ENCODE results near the gene RAI1. TPM values are rescaled to one million over a fixed set of nuclear protein-coding genes. Genes with fewer than 3 reads are reported as not detected.

Gene RAI1
- total RNA-seq, 4 donors from 2014 or later = 19.4 to 38.2 (median 35.3) TPM

DNA sequence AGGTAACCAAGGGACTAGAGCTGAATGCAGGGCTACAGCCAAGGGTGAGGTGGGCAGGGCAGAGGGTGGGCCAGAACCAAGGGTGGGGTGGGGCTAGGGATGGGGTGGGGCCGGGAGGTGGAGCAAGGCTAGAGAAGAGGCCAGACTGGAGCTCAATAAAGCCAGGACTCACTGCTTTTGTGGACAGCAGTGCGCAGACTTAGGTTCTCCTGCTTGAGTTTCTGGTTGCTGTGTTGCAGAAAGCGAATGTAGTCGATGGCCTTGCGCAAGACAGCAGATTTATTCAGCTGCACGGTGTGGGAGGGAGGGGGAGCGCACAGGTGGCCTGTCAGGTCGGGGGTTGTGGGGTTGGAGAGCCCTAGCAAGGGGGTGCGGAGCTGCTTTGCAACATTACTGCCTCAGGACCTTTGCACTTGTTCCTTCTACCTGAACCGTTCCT is 136.8 kb downstream of the RAI1 start:
- H3K4me3 ChIP-seq (ENCODE audit: low read depth, poor library complexity, severe bottlenecking) = no peak overlapping the region
- no peak for TF ChIP-seq POLR2A (IDR thresholded peaks at IDR 0.05)
- TF ChIP-seq, protein P1, sequence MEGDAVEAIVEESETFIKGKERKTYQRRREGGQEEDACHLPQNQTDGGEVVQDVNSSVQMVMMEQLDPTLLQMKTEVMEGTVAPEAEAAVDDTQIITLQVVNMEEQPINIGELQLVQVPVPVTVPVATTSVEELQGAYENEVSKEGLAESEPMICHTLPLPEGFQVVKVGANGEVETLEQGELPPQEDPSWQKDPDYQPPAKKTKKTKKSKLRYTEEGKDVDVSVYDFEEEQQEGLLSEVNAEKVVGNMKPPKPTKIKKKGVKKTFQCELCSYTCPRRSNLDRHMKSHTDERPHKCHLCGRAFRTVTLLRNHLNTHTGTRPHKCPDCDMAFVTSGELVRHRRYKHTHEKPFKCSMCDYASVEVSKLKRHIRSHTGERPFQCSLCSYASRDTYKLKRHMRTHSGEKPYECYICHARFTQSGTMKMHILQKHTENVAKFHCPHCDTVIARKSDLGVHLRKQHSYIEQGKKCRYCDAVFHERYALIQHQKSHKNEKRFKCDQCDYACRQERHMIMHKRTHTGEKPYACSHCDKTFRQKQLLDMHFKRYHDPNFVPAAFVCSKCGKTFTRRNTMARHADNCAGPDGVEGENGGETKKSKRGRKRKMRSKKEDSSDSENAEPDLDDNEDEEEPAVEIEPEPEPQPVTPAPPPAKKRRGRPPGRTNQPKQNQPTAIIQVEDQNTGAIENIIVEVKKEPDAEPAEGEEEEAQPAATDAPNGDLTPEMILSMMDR (IDR thresholded peaks at IDR 0.05) = no peak
- WGBS, 2 donors = 67 to 69% methylated on average over 10 of the region's 10 CpGs
- intact Hi-C loops (cut with DNase I; ENCODE audit: low total_unique reads) = no loop called here
- no peak for DNase-seq (ENCODE audit: low spot score in 2 of 2)

DNA sequence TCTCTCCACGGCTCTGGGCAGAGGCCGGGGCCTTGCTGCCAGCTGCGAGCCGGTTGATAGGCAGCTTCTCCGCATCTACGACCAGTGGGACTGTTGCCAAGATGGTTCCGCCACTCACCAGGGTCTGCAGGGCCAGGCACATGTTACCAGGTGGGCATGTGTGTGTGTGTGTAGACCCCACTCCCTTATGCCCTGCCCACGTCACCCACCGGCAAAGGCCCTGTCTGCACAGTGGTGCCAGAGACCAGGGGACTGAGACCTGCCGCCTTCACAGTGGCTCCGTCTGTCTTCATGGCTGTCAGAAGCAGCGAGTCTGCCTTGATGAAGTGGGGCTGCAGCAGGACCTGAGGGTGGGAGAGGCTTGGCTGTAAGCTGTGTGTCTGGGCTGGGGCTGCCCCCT is 137.9 kb downstream of the RAI1 start:
- intact Hi-C loops (cut with DNase I; ENCODE audit: low total_unique reads) = no loop called here
- DNase-seq (ENCODE audit: low spot score in 2 of 2) = no peak
- TF ChIP-seq, protein P1 (IDR thresholded peaks at IDR 0.05) = no peak
- no peak for TF ChIP-seq POLR2A (IDR thresholded peaks at IDR 0.05)
- no peak overlapping the region for H3K4me3 ChIP-seq (ENCODE audit: low read depth, poor library complexity, severe bottlenecking)
- 88 to 90% methylated on average over 8 to 9 of the region's 12 CpGs for WGBS, 2 donors

DNA sequence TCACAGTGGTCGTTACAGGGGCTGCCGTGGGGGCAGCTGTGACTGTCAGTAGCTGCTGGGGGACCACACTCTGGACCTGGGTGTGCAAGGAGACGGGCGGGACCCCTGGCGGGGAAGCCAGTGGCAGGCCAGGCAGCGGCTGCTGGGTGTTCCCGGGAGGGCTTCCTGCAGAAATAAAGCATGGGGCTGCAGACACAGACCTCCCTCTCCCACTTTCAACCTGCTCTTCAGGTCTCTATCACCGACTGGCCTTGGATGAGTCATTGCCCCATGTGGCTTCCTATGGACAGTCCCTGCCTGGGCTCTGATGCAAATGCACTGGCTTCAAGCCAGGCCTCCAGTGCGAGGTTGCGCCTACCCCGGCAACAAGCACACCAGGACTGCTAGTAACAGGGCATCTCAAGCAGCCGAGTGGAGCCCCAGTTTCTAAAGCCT is 138.3 kb downstream of the RAI1 start:
- WGBS, 2 donors = 54 to 59% methylated on average over 8 to 10 of the region's 12 CpGs
- intact Hi-C loops (cut with DNase I; ENCODE audit: low total_unique reads) = no loop called here
- TF ChIP-seq, protein P1 (IDR thresholded peaks at IDR 0.05) = no peak
- TF ChIP-seq POLR2A (IDR thresholded peaks at IDR 0.05) = no peak
- no peak overlapping the region for H3K4me3 ChIP-seq (ENCODE audit: low read depth, poor library complexity, severe bottlenecking)
- peak in 1 of 2 donors; percentile 94 for DNase-seq (ENCODE audit: low spot score in 2 of 2)

DNA sequence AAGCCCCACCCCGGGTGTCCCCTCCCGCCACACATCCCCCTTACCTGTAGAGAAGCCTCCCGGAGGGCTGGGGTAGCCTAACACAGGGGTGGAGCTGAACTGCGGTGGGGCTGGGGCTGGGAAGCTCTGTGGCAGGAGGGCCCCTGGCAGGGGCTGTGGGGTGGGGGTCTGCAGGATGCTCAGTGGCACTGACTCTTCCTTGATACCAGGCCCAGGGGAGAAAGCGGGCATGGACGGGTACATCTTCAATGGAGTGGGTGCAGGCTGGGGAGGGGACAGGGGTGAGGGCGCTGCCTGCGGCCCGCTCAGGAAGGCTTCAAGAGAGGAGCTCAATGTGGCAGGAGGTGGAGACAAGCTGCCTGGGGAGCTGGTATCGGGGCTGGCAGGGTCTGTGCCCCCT is 138.8 kb downstream of the RAI1 start:
- H3K4me3 ChIP-seq (ENCODE audit: low read depth, poor library complexity, severe bottlenecking) = no peak overlapping the region
- TF ChIP-seq, protein P1 (IDR thresholded peaks at IDR 0.05) = no peak
- TF ChIP-seq POLR2A (IDR thresholded peaks at IDR 0.05) = no peak
- intact Hi-C loops (cut with DNase I; ENCODE audit: low total_unique reads) = no loop called here
- no peak for DNase-seq (ENCODE audit: low spot score in 2 of 2)
- WGBS, 2 donors = 84% methylated on average over 9 to 10 of the region's 10 CpGs

DNA sequence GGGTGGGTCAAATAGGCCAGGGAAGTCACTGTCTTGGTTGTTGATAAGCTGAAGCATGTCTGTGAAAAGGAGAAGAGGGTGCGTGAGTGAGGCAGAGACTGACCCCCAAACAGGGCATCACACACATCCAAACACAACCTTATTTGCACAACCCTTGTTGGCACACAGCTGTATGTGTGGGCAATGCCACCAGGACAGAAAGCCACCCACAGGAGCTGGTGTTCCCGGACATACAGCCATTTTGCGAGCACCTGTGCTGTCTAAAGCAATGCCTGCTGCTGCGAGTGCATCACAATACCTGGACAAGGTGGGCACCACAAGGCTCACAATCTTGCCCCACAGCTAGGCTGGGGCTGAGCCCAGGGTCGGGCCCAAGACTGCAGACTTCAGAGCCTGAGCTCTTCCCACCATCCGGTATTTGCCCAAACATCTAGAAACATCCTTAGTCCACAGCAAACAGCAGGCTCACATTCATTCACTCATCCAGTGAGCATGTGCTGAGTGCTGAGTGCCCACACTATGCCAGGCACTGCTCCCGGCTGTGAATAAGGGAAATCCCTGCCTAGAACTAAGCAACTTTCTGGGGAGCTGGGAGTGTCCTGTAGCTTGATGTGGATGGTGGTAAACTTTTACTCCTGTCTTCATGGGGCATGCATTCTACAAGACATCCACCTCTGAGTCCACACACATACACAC is 139.4 kb downstream of the RAI1 start:
- no peak overlapping the region for H3K4me3 ChIP-seq (ENCODE audit: low read depth, poor library complexity, severe bottlenecking)
- intact Hi-C loops (cut with DNase I; ENCODE audit: low total_unique reads) = no loop called here
- DNase-seq (ENCODE audit: low spot score in 2 of 2) = no peak
- TF ChIP-seq POLR2A (IDR thresholded peaks at IDR 0.05) = no peak
- TF ChIP-seq, protein P1 (IDR thresholded peaks at IDR 0.05) = no peak
- WGBS, 2 donors = 82 to 88% methylated on average over 7 of the region's 7 CpGs

DNA sequence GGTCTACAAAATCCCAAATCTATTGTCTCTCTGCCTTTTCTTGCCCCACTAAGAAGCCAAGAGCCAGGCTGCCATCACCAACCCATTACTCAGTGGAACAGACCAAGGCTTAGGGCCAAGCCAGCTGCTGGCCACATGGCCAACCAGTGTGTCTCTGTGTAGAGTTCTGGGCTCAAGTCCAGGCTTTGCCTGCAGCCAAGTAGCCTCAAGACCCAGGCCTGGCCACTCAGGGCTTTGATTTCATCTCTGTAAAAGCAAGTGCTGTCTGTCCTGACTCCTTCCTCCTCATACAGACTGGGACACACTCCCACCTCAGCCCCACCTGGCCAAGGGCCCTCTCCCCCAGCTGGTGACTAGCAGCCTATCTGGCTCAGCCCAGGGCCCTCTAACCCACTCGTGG is 140.9 kb downstream of the RAI1 start:
- peak in 1 of 2 donors; percentile 77 for DNase-seq (ENCODE audit: low spot score in 2 of 2)
- WGBS, 2 donors = 40 to 60% methylated on average over 1 of the region's 1 CpG
- TF ChIP-seq, protein P1 (IDR thresholded peaks at IDR 0.05) = no peak
- no peak for TF ChIP-seq POLR2A (IDR thresholded peaks at IDR 0.05)
- intact Hi-C loops (cut with DNase I; ENCODE audit: low total_unique reads) = no loop called here
- H3K4me3 ChIP-seq (ENCODE audit: low read depth, poor library complexity, severe bottlenecking) = no peak overlapping the region

Data from lower leg skin (tissue), 4 donors.